ENCODE results near the gene TMEM150B.

TMEM150B gene

DNA sequence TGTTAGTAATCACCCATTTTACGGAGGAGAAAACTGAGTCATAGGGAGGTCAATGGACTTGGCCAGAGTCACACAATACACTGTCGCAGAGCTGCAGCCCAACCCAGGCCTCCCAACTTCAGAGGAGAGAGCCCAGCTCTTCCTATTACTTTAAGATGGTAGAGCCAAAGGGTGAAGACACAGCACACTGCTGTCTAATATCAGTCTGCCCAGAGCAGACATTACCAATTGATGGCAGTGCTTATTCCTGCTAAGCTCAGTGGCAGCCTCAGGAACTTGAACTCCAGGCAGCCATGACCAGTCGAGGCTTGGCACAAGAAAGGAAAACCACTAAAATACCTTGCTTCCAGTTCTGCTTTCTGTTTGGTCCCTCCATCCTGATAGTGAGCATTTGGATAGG, 18.4 kb downstream of the TMEM150B start:
- TF ChIP-seq, protein P1, sequence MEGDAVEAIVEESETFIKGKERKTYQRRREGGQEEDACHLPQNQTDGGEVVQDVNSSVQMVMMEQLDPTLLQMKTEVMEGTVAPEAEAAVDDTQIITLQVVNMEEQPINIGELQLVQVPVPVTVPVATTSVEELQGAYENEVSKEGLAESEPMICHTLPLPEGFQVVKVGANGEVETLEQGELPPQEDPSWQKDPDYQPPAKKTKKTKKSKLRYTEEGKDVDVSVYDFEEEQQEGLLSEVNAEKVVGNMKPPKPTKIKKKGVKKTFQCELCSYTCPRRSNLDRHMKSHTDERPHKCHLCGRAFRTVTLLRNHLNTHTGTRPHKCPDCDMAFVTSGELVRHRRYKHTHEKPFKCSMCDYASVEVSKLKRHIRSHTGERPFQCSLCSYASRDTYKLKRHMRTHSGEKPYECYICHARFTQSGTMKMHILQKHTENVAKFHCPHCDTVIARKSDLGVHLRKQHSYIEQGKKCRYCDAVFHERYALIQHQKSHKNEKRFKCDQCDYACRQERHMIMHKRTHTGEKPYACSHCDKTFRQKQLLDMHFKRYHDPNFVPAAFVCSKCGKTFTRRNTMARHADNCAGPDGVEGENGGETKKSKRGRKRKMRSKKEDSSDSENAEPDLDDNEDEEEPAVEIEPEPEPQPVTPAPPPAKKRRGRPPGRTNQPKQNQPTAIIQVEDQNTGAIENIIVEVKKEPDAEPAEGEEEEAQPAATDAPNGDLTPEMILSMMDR (IDR thresholded peaks at IDR 0.05; ENCODE audit: extremely low read depth, missing control alignments) = no peak
- DNase-seq (ENCODE audit: low spot score) = no peak

DNA sequence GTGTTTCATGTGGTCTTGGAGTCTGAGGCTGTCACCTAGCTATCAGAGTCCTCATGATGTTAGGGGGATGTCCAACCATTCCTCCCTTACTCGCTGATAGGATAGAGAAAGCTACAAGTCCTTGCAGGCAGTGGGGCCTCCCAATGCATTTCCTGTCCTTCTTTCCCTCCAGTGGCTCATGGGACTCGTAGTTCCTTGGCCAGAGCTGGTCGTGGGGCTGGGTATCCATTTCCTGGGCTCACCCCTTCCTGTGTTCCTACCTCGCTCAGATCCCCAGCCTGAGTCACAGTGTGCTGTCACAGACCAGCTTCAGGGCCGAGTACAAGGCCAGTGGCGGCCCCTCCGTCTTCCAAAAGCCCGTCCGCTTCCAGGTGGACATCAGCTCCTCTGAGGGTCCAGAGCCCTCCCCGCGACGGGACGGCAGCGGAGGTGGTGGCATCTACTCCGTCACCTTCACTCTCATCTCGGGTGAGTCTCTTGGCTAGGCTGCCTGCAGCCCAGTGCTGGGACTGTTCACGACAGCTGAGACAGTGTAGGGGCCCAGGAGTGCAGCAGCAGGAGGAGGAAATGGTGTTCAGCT, 19.1 kb downstream of the TMEM150B start:
- TF ChIP-seq, protein P1 (IDR thresholded peaks at IDR 0.05; ENCODE audit: extremely low read depth, missing control alignments) = no peak
- no peak for DNase-seq (ENCODE audit: low spot score)

DNA sequence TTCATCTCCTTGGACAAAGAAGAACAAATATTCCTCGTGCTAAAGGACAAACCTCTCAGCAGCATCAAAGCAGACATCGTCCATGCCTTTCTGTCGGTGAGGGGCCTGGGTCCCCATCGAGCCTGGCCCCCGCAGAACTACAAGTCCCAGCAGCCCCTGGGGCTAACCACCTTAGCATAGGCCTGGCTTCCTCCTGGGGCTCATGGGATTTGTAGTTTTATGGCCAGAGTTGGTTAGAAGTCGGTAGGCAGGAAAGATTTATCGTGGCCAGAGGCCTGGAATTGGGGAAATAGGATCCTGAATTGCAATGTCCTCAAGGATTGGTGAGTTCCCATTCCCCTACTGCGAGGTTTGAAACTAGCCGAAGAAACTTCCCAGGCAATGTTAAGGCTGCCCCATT, 19.6 kb downstream of the TMEM150B start:
- TF ChIP-seq, protein P1 (IDR thresholded peaks at IDR 0.05; ENCODE audit: extremely low read depth, missing control alignments) = no peak
- DNase-seq (ENCODE audit: low spot score) = peak; percentile 83

DNA sequence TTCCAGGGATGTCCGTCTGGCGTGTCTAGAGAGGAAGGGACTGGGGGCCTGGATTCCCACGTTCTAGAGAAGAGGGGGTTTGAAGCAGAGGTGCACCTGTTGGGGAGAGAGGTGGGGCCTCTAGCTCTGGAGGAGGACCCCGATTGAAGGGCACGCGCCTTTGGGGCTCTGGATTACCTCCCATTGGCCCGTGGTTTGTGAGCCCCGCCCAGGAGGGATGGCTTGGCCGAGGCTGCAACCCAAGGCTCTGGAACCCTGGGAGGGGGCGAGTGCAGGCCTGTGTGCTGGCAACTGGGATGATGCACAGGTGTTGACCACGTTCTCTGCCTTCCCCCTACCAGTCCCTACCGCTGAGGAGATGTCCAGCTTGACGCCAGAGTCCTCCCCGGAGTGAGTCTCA, 20.2 kb downstream of the TMEM150B start:
- DNase-seq (ENCODE audit: low spot score) = no peak
- TF ChIP-seq, protein P1 (IDR thresholded peaks at IDR 0.05; ENCODE audit: extremely low read depth, missing control alignments) = no peak

DNA sequence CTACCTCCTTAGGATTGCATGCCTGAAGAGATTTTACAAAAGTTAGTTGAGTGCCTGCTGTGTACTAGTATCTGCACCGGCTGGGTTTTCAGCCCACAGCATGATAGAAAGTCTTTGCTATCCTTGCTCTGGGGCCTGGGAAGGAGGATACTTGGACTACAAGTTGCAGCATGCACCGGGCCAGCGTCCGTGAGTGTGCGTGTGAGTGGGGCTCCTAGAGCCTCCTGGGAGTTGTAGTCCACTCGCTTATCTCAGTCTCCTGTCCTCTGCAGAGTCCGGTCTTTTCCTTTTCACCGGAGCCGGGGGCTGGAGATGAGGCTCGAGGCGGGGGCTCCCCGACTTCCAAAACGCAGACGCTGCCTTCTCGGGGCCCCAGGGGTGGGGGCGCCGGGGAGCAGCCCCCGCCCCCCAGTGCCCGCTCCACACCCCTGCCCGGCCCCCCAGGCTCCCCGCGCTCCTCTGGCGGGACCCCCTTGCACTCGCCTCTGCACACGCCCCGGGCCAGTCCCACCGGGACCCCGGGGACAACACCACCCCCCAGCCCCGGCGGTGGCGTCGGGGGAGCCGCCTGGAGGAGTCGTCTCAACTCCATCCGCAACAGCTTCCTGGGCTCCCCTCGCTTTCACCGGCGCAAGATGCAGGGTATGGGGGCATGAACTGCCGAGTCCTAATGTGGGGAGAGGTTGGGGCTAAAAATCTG, 20.7 kb downstream of the TMEM150B start:
- TF ChIP-seq, protein P1 (IDR thresholded peaks at IDR 0.05; ENCODE audit: extremely low read depth, missing control alignments) = no peak
- peak; percentile 78 for DNase-seq (ENCODE audit: low spot score)

DNA sequence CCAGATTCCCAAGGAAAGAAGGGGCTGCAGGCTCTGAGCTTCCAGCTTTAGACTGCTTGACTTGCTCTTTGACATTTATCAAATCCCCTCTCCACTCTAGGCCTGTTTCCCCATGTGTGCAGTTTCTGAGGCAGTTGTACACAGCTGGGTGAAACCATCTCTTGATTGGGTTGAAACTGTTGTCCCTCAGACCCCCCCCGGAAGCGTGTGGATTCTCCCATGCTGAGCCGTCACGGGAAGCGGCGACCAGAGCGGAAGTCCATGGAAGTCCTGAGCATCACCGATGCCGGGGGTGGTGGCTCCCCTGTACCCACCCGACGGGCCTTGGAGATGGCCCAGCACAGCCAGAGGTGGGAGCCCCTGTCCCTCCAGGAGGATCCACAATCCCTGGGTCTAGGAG, 21.7 kb downstream of the TMEM150B start:
- DNase-seq (ENCODE audit: low spot score) = no peak
- TF ChIP-seq, protein P1 (IDR thresholded peaks at IDR 0.05; ENCODE audit: extremely low read depth, missing control alignments) = no peak

DNA sequence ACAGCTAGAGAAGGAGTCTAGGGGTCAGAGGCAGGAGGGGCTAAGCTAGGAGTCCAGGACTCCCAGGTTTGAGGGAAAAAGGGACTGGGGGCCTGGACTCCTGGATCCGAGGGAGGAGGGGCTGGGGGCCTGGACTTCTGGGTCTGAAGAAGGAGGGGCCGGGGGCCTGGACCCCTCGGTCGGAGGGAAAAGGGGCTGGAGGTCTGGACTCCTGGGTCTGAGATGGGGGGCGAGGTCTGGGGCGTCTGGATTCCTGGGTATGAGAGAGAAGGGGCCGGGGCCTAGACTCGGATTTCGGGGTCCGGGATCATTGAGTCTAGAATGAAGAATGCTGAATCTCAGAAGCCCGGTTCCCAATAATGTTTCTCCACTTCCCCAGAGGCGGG, 22.8 kb downstream of the TMEM150B start:
- no peak for DNase-seq (ENCODE audit: low spot score)
- TF ChIP-seq, protein P1 (IDR thresholded peaks at IDR 0.05; ENCODE audit: extremely low read depth, missing control alignments) = no peak
